Mucosa of descending colon (tissue), 3 donors: ENCODE measurements around the gene SIGLEC11. TPM values are rescaled to one million over a fixed set of nuclear protein-coding genes. Genes with fewer than 3 reads are reported as not detected.
A peak's percentile ranks its signal among the peaks of the same experiment; 100 is the strongest.

Experiments
- ATAC-seq: fragments of 200-7000 bp; cut with Tn5 transposase; one replicate; pipeline ENCODE4 v1.9.1; 2020; ENCODE audit warnings: mild to moderate bottlenecking, moderate library complexity
- DNase-seq, 3 donors: peaks; one replicate each; pipeline ENCODE4 v3.0.0-alpha.2; 2020
- H3K36me3 ChIP-seq: fragments of 200-600 bp; one replicate; pipeline ENCODE4 v1.8.0; 2021; ENCODE audit warnings: low read depth, mild to moderate bottlenecking
- H3K4me1 ChIP-seq: fragments of 200-600 bp; one replicate; pipeline ENCODE4 v1.8.0; 2021; ENCODE audit warnings: low read depth, mild to moderate bottlenecking
- H3K4me3 ChIP-seq: fragments of 200-600 bp; one replicate; pipeline ENCODE4 v1.8.0; 2021; ENCODE audit warnings: mild to moderate bottlenecking
- H3K9me3 ChIP-seq: fragments of 200-600 bp; one replicate; pipeline ENCODE4 v1.8.0; 2021; ENCODE audit warnings: mild to moderate bottlenecking
- CTCF ChIP-seq: fragments of 200-600 bp; IDR thresholded peaks from one replicate; pipeline ENCODE4 v1.8.0; 2022; ENCODE audit warnings: antibody characterized with exemption, mild to moderate bottlenecking
- intact Hi-C, 2 donors: fragments of 100-400 bp; cut with DNase I in 1 of 2; cut with micrococcal nuclease in 1 of 2; formaldehyde crosslinking; loops; one replicate each; pipeline versions ENCODE4 v1.11.0 to v1.11.1; 2022; cut with DNase I, micrococcal nuclease
- total RNA-seq, 3 donors: library from RNA; stranded (reverse); fragmentation: NEBNext Ultra II Directional in 2 of 3; extraction: Animal tissue kit (Norgen Biotek cat#: 25700) in 2 of 3; gene quantifications; one replicate each; pipeline versions ENCODE4 v1.2.1 to v1.2.4, GENCODE V29; 2021 to 2023
- donor health status: DM: no; HTN: no; CAD: no; lungs with moderate emphysema.
- donor health status: DM: no; HTN: no; CAD: no.
- donor health status: DM: no; HTN: yes; CAD: no.

The SIGLEC11 gene
- total RNA-seq, 3 donors from 2014 or later = 0.49 to 2.0 (median 1.1) TPM

GRCh38 chr19:49937750-49938381, 23.1 kb downstream of the SIGLEC11 start:
- ATAC-seq (peak; percentile 97), DNase-seq (peak; percentile 72 to 87 (median 83))
- H3K36me3 ChIP-seq = no peaks in the 10 kb centered on the region
- no peaks in the 10 kb centered on the region for H3K9me3 ChIP-seq
- TF ChIP-seq CTCF = peak; percentile 86
- peaks cover 7% of the 10 kb centered on the region for H3K4me1 ChIP-seq
- H3K4me3 ChIP-seq = no peak overlapping the region
- intact Hi-C loops = loop anchor here (5.0 to 10.0 kb wide), 2 partner anchors 44 to 47 kb away; no protein-coding TSS in a partner anchor

GRCh38 chr19:49936549-49936948, 24.4 kb downstream of the SIGLEC11 start:
- H3K36me3 ChIP-seq = no peaks in the 10 kb centered on the region
- intact Hi-C loops = loop anchor here (5.0 to 10.0 kb wide), 2 partner anchors 46 to 48 kb away; no protein-coding TSS in a partner anchor
- ATAC-seq = no peak
- TF ChIP-seq CTCF = no peak
- H3K9me3 ChIP-seq = no peaks in the 10 kb centered on the region
- peak in 1 of 3 donors; percentile 3 for DNase-seq
- H3K4me1 ChIP-seq = peaks cover 7% of the 10 kb centered on the region
- no peak overlapping the region for H3K4me3 ChIP-seq

DNA sequence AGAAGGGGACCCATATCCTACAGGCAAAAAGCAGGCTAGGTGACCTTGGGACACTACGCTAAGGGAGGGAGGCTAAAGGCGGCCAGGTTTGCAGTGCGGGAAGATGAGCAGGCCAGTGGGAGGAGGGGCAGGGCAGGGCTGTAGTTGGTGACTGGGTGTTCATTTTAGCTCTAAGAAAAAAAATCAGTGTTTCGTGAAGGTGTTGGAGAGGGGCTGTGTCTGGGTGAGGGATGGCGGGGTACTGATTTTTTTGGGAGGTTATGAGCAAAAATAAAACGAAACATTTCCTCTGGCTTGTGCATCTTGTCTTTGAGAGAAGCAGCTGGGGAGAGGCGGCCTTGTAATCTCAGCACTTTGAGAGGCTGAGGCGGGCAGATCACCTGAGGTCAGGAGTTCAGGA, 27.3 kb downstream of the SIGLEC11 start:
- Histone ChIP-seq H3K4me1 (peaks cover 7% of the 10 kb centered on the region), H3K4me3 (no peak overlapping the region), H3K9me3 (no peaks in the 10 kb centered on the region), H3K36me3 (no peaks in the 10 kb centered on the region)
- ATAC-seq (no peak), DNase-seq (peak in 2 of 3 donors; percentile 15 to 20)
- intact Hi-C loops = loop anchor here in 1 of 2 donors (10.0 kb wide), 1 partner anchor 51 kb away; no protein-coding TSS in a partner anchor
- TF ChIP-seq CTCF = no peak

- Histone ChIP-seq H3K4me1 (peaks cover 11% of the 10 kb centered on the region), H3K36me3 (no peaks in the 10 kb centered on the region), H3K9me3 (no peaks in the 10 kb centered on the region), H3K4me3 (no peak overlapping the region)
- TF ChIP-seq CTCF = no peak
- intact Hi-C loops = loop anchor here in 1 of 2 donors (10.0 kb wide), 1 partner anchor 52 kb away; no protein-coding TSS in a partner anchor
- no peak for ATAC-seq
- peak in 2 of 3 donors; percentile 45 to 66 for DNase-seq
Observed at GRCh38 chr19:49932731-49933131, 28.2 kb downstream of the SIGLEC11 start.

GRCh38 chr19:49932041-49932451, 28.9 kb downstream of the SIGLEC11 start:
- TF ChIP-seq CTCF = no peak
- H3K4me1 ChIP-seq = peaks cover 17% of the 10 kb centered on the region

More at GRCh38 chr19:49932041-49932451, 28.9 kb downstream of the SIGLEC11 start:
- Histone ChIP-seq H3K9me3 (no peaks in the 10 kb centered on the region), H3K4me3 (no peak overlapping the region), H3K36me3 (no peaks in the 10 kb centered on the region)
- no peak for DNase-seq
- intact Hi-C loops = loop anchor here in 1 of 2 donors (10.0 kb wide), 1 partner anchor 53 kb away; no protein-coding TSS in a partner anchor
- no peak for ATAC-seq
